Measurements from ENCODE around the gene JAKMIP1.
"Not testable (repeated sequence)": the region's sequence is repeated elsewhere in the genome, so short reads cannot be mapped to it uniquely, and the experiment has no call there.

Gene JAKMIP1

DNA sequence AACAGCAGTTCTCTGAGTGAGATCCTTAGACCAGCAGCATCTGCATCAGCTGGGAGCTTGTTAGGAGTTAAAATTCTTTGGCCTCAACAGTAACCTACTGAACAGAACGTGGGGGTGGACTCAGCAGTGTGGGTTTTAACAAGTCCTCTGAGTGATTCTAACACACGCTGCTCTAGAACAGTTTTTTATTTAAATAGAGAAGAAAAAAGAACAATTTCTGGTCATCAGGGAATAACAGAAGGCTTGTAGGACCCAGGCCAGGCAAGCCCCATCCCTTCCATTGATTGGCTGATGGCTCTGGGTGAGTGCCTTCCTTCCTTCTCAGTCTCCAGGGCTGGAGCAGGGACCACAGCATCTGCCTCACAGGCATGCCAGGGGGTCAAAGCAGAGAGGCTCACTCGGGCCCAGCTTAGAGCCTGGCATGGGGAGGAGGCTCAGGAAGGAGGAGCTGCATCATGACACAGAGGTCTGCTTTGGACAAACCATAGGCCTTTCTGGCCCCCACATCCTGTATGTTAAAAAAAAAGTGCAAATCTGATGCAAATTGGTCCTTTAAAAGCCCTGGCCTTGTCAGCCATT, 56.7 kb downstream of the JAKMIP1 start:
- DNase-seq (ENCODE audit: low read depth), result no peak

DNA sequence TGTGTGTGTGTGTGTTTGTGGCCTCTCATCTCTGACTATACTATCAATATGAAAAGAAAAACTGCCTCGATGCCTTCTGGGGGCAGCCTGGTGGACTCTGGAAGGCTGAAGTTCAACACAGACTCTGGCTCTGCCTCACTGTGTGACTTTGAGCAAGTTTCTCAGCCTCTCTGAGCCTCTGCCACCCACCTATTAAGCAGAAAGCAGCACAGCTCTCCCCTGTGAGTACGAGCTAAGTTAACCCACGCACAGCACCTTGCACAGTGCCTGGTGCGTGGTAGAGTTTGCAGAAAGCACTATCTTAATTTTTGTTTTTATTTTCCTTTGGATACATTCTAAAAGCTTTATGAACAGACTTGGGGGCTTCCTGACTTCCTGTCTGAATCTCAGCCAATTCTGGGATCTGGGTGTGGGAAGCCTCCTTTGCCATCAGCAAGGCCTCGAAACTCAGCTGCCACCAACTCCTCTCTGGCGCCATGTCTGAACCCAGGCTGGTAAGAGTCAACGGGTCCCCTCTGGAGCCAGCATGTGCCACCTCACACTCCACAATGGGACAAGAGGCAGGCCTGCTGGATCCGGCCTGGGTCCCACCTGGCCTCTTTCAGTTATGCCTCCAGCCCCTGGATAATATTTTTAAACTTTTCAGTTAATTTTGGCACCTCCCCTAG, 57.3 kb downstream of the JAKMIP1 start:
- no peak for DNase-seq (ENCODE audit: low read depth)

DNA sequence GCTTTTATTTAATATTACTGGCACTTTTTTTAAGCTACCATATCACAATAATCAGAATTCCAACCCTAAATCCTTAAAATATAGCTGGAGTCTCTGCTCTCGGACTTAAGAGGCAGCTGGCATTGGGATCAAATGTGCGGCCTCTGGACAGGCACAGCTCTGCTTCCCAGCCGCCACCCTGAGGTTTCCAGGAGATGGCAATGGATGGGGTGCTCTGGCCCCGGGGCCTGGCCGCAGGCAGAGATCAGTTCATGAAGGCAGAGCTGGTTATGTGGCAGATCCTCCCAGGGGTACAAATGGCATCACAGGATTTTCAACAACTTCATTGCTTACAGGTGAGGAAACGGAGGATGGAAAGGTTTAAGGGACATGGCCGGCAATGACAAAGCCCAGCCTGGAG, 57.8 kb downstream of the JAKMIP1 start:
- DNase-seq (ENCODE audit: low read depth), result no peak

DNA sequence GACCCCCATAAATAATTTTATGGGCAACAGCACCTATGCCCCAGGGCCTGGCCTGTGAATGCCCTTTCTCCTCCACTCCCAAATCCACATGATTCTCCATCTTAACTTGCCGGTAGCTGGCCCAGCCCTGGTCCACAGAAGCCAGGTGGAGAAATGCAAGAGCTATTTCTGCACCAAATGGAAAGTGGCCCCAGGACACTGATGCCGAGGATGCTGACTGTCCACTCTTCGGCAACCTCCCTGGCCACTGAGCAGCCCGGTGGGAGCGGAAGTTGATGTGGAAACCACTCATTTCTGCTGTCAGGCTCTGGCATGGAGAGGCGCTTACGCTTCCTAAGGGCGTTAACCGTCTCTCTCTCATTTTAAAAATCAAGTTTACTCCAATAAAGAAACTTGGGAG, 58.8 kb downstream of the JAKMIP1 start:
- no peak for DNase-seq (ENCODE audit: low read depth)

DNA sequence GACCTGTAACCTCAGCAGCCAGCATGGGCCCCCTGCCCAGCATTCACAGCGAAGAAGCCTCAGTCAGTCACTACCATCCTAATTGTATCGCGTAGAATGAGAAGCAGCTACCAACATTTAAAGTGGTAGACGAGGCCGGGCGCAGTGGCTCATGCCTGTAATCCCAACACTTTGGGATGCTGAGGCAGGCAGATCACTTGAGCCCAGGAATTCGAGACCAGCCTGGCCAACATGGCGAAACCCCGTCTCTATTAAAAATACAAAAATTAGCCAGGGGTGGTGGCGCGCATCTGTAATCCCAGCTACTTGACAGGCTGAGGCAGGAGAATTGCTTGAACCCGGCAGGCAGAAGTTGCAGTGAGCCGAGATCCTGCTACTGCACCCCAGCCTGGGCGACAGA, 59.3 kb downstream of the JAKMIP1 start:
- not testable (repeated sequence) for DNase-seq (ENCODE audit: low read depth)

DNA sequence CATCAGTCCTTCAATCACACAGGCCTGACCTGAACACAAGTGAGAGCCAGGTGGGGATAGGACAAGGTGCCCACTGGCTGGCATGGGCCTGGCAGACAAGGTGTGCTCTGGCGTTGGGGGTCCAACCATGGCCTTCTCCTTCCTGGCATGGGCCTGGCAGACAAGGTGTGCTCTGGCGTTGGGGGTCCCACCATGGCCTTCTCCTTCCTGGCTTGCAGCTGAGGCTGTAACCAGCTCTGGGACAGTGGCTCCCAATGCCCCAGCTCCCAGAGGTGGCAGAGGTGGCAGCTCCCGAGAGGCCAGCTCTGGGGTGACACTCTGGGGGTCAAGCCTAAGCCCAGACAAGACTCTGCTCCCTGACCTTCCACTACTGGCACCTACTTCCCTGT, 62.6 kb downstream of the JAKMIP1 start:
- DNase-seq (ENCODE audit: low read depth), result no peak

DNA sequence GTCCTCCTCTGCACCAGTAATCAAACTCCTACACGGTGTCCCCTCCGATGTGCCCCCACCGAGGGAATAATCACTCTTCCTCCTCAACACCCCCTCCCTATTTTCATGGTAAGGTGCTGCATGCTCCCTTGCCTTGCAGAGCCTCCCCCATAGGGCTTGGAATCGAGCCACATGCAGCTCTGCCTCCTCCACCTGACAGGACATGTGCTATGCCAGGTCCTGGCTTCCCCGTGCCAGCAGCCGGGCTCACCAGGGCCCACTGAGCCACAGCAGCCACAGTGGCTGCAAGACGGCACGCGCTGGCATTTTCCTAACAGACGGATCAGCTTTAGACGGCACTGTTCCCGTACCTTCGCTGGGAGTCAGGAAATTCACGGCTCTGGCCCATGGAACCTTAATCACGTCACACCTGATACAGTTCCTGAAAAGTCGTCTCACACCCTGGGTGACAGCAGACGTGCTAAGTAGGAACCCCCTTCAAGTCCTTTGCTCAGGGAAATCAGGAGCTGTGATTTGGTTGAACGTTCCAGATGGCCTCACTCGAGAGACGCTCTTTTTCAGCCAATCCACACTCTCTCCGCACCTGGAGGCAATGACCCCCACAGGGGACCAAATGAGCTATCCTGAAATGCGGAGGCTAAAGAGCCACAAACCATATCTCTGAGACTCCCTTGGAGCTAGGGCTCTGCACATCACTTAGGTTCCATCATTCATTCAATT, 63.2 kb downstream of the JAKMIP1 start:
- no peak for DNase-seq (ENCODE audit: low read depth)

DNA sequence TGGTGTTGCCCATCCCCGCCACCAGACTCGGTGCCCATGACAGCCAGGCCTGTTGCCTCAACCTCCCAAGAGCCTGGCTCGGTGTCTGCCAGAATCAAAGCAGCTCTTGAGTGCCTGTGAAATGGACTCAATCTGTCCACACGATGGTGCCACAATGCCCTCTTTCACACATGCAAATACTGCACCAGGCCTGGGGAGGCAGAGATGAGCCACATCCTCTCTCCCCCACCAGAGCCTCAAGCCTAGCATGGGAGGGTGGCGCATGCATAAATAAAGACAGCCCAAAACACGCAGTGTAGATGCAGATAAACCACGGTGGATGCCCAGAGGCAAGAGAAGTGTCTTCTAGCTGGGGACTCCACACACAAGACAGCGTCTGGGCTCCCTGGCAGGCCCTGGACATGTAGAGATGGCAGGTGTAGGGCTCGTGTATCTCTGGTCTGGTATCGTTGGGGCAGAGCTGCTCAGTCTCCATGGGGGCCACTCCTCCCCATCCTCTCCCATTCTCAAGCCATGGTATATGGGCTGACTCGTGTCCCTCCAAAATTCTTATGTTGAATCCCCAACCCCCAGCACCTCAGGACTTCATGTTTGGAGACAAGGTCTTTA, 65.6 kb downstream of the JAKMIP1 start:
- no peak for DNase-seq (ENCODE audit: low read depth)

DNA sequence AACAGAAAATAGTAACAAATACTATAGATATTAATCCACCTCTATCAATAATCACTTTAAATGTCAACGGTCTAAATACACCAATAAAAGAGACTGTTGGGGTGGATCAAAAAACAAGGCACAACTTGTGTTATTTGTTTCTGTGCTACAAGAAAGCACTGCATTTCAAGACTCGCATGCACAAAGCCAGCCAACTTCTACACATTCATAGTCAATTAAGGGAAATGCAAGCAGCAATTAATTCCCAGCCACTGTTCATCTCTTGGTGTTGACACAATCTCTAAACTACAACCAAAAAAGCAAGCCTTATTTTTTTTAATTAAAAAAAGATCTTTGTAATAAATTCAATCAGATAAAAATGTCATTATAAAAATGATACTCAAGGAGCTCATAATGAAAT, 67.6 kb downstream of the JAKMIP1 start:
- no peak for DNase-seq (ENCODE audit: low read depth)

DNA sequence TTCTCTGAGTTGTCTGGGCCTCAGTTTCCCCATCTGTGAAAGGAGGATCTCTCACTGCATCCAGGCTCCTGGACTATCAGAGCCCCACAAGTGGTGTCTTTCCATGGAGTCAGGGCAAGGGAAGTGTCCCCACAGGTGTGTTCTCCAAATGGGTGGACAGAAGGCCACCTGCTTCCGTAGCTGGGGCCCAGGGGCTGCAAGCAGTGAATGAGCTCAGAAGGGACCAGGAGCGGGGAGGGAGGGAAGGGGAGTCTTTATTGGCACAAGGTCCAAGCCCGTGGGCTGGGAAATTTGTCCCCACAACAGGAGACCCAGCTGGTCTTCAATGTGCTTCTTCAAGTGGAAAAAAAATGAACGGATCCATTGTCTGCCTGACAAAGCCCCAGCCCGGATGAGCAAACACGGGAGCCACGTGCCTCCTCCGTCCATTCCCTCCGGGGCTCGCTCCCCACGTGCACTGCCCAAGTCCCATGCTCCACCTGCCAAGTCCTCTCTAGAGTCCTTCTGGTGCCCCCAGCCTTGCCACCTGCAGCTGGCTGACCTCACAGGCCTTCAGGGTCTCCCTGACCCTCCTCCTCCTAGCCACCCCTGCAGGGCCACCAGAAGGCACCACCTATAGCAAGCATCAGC, 72.0 kb downstream of the JAKMIP1 start:
- no peak for DNase-seq (ENCODE audit: low read depth)

DNA sequence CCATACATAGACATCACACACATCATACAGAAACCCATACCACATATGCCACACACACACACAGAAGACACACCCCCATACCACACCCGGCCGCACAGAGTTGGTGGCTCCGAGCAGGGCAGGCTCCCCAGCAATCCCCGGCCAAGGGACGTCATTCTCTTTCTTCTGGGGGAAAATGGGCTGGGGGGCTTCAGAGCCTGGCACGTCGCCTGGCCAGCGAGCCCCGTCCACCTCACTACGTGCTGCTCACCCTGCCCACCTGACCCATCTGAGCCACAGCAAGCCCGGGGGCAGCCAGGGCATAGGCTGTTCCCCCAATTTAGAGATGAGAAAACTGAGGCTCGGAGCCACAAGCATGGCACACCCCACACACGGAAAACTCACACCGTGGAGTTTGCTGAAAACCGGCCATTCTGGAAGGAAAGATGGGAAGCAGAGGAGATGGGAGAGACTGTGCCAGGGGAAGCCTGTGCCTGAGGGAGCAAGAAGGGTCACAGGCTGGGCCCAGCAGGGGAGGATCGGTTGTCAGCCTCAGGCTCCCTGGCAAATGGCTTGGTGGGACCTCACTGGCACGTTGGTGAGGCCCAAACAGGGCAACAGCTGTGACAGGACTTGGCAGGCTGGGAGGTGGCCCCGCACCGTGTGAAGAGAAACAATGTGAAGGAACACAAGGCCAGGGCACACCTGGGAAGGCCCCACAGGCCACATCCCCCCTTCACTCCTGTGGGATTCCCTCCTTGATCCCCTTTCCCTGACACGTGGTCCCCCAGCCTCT, 73.2 kb downstream of the JAKMIP1 start:
- no peak for DNase-seq (ENCODE audit: low read depth)

DNA sequence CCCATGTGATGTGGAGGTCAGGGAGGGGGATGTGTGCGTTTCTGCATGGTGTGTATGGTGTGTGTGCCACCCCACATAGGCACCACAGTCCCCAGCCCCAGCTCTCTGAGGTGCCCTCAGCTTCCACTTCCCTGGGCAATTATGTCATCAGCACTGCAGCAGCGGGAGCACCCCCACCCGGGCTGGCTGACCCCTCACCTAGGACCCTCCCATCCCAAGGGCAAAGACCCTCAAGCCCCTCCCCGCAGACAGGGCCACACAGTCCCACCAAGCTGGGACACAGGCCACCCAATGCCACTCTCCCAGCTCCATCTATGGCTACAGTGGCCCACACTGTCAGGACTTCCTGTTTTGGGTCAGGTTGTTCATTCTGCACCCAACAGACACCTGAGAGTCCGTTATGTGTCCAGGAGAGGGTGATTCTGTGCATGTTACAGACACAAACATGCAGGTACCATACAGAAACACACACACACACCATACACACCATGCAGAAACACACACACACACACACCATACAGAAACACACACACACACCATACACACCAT, 75.2 kb downstream of the JAKMIP1 start:
- DNase-seq (ENCODE audit: low read depth), result no peak

DNA sequence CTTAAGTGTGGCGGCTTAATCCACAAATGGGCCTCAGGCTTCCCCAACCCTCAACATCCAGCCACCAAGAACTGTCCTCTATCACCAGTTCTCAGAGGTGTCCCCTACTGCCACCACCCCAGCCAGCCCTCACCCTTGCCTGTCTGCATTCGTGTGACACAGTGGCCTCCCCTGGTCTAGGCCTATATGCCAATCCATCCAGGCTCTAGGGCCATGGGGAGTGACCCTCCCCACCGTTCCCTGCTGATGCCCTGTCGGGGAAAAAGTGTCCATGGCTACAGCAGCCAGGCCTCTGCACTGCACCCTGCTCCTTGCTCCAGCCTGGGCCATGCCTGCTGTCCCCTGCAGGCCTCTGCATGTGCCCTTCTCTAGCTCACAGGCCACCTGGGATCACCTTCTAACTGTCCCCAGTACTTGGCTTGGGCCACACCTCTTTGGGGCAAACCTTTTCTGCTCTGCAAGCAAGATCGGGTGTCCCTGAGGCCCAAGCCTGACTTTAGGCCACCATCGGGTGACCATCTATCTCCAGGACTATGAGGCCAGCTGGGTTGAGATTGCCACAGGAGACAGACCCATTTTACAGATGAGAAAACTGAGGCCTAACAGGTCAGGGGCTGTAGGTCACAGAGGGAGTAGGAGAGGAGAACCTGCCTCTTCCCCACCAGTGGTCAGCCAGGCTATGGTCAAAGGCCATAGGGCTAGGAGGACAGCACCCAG, 75.8 kb downstream of the JAKMIP1 start:
- DNase-seq (ENCODE audit: low read depth), result no peak

DNA sequence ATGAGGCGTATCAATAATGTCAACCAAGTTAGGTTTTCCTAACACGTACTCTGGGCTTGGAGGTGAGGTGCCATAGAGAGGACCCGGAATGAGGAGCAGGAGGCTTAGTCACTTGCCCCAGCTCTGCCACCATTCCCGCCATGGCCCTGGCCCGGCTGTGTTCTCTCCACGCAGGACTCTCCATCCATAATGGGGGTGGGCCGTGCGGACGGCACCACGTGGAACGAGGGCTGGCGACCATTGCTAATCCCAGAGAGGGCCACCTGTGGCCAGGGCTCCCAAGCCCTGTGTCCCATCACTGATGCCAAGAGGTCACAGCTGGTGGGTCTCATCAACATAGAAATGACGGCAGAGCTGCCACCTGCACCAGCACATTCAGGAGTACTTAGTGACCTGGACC, 76.4 kb downstream of the JAKMIP1 start:
- DNase-seq (ENCODE audit: low read depth), result no peak

DNA sequence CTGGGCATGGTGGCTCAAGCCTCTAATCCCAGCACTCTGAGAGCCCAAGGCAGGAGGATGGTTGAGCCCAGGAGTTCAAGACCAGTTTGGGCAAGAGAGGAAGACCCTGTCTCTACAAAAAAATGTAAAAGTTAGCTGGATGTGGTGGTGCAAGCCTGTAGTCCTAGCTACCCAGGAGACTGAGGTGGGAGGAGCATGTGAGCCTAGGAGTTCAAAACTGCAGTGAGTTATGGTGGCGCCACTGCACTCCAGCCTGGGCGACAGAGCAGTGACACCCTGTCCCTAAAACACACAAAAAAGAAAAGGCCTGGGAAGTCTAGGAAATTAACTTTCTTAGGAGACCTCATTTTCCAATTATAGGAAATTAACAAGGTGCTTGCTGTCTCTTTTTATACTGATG, 76.8 kb downstream of the JAKMIP1 start:
- DNase-seq (ENCODE audit: low read depth), result no peak

DNA sequence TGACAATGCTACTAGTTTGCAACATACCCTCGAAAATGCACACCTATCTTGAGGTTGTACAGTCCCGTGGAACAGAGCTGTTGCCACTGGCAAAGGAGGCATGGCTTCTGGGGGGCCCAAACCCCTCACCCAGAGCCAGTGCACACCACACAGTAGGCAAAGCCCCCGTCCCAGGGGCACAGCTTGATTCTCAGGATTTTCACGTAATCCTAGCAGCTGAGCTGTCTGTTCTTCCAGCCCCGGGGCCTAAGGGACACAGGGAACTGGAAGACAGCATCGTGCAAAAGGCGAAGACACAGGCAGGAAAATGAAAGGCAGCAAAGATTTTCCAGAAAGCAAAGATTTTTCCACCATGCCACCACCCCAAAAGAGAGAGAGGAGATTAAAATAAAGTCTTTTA, 77.2 kb downstream of the JAKMIP1 start:
- no peak for DNase-seq (ENCODE audit: low read depth)

DNA sequence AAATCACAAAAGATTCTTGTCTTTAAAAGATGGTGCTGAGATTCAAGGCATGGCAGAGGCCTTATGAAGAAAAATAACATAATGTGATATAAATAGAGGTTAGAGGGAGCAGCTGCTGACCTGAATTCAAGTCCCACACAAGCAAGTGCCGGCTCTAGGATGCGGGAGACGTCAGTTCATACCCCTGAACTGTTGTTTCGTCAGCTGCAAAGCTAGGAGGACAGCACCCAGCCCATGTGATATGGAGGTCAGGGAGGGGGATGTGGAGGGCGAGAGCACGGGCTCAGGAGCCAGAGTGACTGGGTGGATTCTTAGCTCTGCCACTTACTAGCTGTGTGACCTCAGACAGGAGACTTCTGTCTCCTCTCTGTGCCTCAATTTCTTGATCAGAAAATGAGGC, 77.9 kb downstream of the JAKMIP1 start:
- no peak for DNase-seq (ENCODE audit: low read depth)

DNA sequence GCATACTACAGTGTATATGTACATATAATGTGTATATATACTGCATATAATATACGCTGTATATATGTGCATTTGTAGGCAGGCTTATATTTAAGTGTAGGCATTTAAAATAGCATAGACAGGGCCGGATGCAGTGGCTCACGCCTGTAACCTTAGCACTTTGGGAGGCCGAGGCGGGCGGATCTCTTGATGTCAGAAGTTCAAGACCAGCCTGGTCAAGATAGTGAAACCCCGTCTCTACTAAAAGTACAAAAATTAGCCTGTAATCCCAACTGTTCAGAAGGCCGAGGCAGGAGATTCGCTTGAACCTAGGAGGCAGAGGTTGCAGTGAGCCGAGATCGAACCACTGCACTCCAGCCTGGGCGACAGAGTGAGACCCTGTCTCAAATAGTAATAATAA, 78.4 kb downstream of the JAKMIP1 start:
- DNase-seq (ENCODE audit: low read depth), result no peak

DNA sequence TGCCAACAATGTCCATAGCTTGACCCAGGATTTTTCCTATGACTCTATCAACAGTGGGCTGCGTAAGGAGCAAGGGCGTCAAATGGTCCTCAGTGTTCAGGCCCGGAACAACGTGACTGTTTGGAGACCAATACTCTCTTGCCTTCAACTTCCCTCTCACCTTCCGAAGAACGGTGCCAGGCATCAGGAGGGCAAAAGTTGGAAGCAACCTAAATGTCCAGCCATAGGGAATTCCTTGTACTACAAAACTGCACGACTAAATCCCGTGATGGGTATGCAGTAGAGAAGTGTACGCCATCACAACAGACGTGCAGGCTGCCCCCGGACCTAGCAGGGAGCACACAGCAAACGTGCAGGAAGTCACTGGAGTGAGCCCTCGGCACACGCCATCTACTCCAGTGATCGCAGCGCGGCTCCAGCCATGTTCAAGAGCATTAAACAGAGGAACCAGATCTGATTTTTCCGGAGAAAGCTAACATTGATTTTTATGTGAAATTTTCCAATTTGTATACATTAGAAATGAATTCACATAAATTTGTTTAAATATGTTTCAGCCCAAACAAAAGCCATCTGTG, 79.0 kb downstream of the JAKMIP1 start:
- no peak for DNase-seq (ENCODE audit: low read depth)

DNA sequence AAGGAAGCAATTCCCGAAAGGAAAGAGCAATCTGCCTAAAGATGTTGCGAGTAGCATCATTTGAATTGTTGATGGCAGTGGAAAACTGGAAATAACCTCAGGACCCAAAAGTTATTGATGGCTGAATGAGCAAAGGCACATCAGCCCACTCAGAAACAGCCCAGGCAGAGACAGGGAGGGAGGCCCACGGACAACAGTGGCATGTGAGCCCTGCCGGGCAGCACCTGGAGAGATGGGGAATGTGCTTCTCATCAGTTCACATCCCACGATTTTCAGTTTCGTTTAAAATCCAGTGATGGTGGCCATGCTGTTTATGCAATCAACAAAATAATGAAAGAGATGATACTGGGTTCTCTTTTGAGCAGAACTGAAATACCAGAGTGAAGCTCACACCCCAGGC, 80.0 kb downstream of the JAKMIP1 start:
- no peak for DNase-seq (ENCODE audit: low read depth)

Measured in GM04504 (cell line).